ENCODE data around the gene PDE4D. TPM values are rescaled to one million over a fixed set of nuclear protein-coding genes. Genes with fewer than 3 reads are reported as not detected.

The PDE4D gene
- total and polyA plus RNA-seq, 3 donors from 2014 or later = 7.8 to 13.9 (median 8.7) TPM

DNA sequence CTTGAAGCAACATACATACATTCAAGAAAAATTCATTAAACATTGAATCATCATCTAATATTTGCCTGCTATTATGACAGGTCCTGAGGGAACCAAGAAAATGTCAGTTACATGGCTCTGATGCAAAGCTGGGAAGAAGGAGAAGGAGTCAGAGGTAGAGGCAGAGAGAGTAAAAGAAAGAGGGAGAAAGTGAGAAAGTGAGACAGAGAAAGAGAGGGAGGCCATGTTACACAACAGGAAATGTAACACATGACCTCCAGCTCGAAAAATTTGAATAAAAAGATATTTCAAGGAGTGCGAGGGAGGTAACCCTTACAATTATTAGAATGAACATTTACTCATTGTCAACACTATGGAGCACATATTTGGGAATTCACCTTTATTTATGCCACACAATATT is 189.7 kb downstream of the PDE4D start:
- intact Hi-C loops (cut with DNase I; ENCODE audit: low total_unique reads) = no loop called here

DNA sequence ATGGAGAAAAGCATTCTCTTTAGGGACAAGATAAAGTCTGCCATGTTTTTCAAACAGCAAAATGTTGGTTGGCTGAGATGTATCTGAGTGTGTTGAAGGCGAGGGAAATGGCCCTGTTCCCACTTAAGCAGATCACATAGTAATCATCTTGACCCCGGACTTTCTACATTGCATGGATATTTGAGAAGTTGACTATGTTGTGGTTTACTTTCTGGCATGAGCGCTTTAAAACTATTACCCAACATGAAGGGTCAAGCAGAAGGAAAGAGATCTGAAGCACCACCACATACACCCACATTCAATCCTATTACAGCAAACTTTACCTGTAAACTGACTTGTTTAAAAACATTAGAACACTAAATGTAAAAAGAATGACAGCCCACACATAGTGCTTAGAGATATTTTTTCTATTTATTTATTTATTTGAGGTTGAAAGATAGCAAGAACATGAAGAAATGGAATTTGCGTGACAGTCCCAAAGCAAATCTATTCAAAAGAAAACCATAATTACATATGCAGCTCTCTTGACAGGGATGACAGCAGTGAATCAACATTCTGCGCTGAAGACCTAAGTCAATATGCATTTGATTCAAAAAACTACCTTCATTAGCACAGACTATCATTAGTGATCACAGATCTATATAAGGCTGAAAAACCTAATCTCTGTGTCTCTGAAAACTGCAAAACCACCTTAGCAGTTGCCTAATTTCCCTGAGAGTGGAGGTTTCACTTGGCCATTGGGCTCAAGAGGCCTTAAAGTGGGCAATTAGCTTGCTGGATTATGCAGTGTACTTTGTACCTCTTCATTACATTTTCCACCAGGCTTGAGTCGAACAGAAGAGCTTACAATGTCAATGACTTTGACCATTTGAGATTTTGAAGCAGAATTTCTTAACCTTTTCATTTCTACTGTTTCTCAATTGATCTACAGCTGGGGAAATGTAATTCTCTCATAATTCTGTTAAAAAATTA is 195.0 kb downstream of the PDE4D start:
- no peaks in the 10 kb centered on the region for H3K36me3 ChIP-seq (ENCODE audit: low read depth, missing control alignments)
- no peak overlapping the region for H3K4me3 ChIP-seq
- 87 to 97% methylated on average over 6 of the region's 6 CpGs for WGBS, 2 donors
- intact Hi-C loops (cut with DNase I; ENCODE audit: low total_unique reads) = no loop called here
- no peak for DNase-seq
- H3K4me1 ChIP-seq = no peaks in the 10 kb centered on the region
- TF ChIP-seq, protein P1, sequence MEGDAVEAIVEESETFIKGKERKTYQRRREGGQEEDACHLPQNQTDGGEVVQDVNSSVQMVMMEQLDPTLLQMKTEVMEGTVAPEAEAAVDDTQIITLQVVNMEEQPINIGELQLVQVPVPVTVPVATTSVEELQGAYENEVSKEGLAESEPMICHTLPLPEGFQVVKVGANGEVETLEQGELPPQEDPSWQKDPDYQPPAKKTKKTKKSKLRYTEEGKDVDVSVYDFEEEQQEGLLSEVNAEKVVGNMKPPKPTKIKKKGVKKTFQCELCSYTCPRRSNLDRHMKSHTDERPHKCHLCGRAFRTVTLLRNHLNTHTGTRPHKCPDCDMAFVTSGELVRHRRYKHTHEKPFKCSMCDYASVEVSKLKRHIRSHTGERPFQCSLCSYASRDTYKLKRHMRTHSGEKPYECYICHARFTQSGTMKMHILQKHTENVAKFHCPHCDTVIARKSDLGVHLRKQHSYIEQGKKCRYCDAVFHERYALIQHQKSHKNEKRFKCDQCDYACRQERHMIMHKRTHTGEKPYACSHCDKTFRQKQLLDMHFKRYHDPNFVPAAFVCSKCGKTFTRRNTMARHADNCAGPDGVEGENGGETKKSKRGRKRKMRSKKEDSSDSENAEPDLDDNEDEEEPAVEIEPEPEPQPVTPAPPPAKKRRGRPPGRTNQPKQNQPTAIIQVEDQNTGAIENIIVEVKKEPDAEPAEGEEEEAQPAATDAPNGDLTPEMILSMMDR (IDR thresholded peaks at IDR 0.05) = no peak
- TF ChIP-seq POLR2A (IDR thresholded peaks at IDR 0.05) = no peak
- H3K9me3 ChIP-seq = no peaks in the 10 kb centered on the region
- H3K27me3 ChIP-seq = no peaks in the 10 kb centered on the region
- no peak overlapping the region for H3K27ac ChIP-seq

More for the DNA sequence above, 189.7 kb downstream of the PDE4D start:
- Histone ChIP-seq H3K9me3 (no peaks in the 10 kb centered on the region), H3K27me3 (no peaks in the 10 kb centered on the region), H3K4me3 (no peak overlapping the region), H3K4me1 (no peaks in the 10 kb centered on the region), H3K27ac (no peak overlapping the region), H3K36me3 (ENCODE audit: low read depth, missing control alignments) (no peaks in the 10 kb centered on the region)
- 80 to 81% methylated on average over 2 of the region's 2 CpGs for WGBS, 2 donors
- DNase-seq = no peak
- TF ChIP-seq, protein P1 (IDR thresholded peaks at IDR 0.05) = no peak
- TF ChIP-seq POLR2A (IDR thresholded peaks at IDR 0.05) = no peak

DNA sequence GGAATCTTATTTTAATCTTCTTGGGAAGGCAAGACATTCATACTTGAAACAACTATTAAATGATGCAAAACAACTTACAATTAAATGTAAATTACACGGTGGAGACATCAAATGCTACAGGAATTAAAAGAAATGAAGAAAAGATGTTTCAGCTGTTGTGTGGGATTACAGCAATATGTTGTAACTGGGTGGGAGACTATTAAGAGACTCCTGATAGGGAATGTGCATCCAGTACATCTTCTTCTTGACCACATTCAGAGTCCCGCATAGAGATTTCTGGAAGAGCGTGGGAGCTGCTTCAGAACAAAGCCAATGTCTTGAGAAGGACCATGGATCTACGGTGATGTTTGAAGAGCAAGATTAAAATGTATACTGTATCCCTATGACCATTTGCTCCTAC is 199.1 kb downstream of the PDE4D start:
- Histone ChIP-seq H3K9me3 (no peaks in the 10 kb centered on the region), H3K36me3 (ENCODE audit: low read depth, missing control alignments) (no peaks in the 10 kb centered on the region), H3K27me3 (no peaks in the 10 kb centered on the region), H3K27ac (no peak overlapping the region), H3K4me1 (no peaks in the 10 kb centered on the region), H3K4me3 (no peak overlapping the region)
- DNase-seq = no peak
- intact Hi-C loops (cut with DNase I; ENCODE audit: low total_unique reads) = no loop called here
- 61 to 75% methylated on average over 4 of the region's 4 CpGs for WGBS, 2 donors
- no peak for TF ChIP-seq POLR2A (IDR thresholded peaks at IDR 0.05)
- TF ChIP-seq, protein P1 (IDR thresholded peaks at IDR 0.05) = no peak

DNA sequence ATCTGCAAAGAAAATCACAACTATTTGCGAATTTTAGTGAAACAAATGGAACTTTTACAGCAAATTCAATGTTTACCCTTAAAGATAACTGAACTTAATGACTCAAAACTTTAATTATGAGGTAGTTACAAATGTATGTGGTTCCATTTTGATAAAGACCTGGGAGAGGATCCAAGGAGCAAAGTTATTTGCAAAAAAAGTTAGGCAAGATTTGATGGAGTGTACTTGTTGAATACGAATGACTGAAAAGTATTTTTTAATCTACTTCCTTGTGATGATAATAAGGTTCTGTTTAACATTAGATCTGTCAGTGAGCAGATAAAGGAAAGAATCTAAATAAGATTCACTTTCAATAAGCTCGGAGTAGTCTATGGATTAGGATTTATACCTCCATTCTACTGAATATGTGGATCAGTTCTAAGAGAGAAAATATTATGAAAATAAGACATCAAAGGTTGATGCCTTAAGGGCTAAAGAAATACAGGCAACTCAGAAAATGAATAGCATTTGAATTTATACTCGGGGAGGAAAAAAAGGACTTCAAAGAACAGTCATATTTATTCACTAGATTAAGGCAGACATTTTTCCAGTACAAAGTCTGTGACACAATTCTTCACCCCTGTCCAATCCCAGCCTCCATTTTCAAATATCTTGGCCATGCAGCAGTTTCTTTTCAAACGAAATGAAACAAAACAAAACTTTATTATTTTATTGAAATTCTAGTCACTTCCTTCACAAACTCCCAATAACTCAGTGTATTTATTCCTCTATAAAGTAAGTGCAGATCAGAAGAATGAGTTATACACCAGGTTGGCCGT is 199.8 kb downstream of the PDE4D start:
- no peaks in the 10 kb centered on the region for H3K36me3 ChIP-seq (ENCODE audit: low read depth, missing control alignments)
- intact Hi-C loops (cut with DNase I; ENCODE audit: low total_unique reads) = no loop called here
- no peak for DNase-seq
- no peaks in the 10 kb centered on the region for H3K27me3 ChIP-seq
- no peak overlapping the region for H3K4me3 ChIP-seq
- H3K4me1 ChIP-seq = no peaks in the 10 kb centered on the region
- whole genome bisulfite sequencing, 2 donors = 50 to 51% methylated on average over 6 of the region's 6 CpGs
- no peak overlapping the region for H3K27ac ChIP-seq
- no peaks in the 10 kb centered on the region for H3K9me3 ChIP-seq
- TF ChIP-seq, protein P1 (IDR thresholded peaks at IDR 0.05) = no peak
- no peak for TF ChIP-seq POLR2A (IDR thresholded peaks at IDR 0.05)
